Activated naive CD8-positive, alpha-beta T cell treated with anti-CD3 and anti-CD28 coated beads, Interleukin-2, amount 50 U/mL, for 24 hours (primary cell): ENCODE results near the gene ATXN7L1.

ENCODE experiments used
- ATAC-seq: fragments of 150-1000 bp; cut with Tn5 transposase; one replicate; pipeline ENCODE4 v1.10.0; 2021
- DNase-seq: peaks from one replicate; pipeline ENCODE4 v3.0.0; 2021
- H3K27ac Mint-ChIP-seq: one replicate; pipeline ENCODE4 v1.8.0; 2021; ENCODE audit warnings: mild to moderate bottlenecking, mixed read lengths
- H3K27me3 Mint-ChIP-seq: one replicate; pipeline ENCODE4 v1.8.0; 2021; ENCODE audit warnings: mixed read lengths
- H3K36me3 Mint-ChIP-seq: one replicate; pipeline ENCODE4 v1.8.0; 2021; ENCODE audit warnings: low read depth, mixed read lengths
- H3K4me1 Mint-ChIP-seq: one replicate; pipeline ENCODE4 v1.8.0; 2021; ENCODE audit warnings: mixed read lengths
- H3K4me3 Mint-ChIP-seq: one replicate; pipeline ENCODE4 v1.8.0; 2021; ENCODE audit warnings: mild to moderate bottlenecking, moderate library complexity, mixed read lengths
- H3K9me3 Mint-ChIP-seq: one replicate; pipeline ENCODE4 v1.8.0; 2021; ENCODE audit warnings: mixed read lengths

Gene ATXN7L1

DNA sequence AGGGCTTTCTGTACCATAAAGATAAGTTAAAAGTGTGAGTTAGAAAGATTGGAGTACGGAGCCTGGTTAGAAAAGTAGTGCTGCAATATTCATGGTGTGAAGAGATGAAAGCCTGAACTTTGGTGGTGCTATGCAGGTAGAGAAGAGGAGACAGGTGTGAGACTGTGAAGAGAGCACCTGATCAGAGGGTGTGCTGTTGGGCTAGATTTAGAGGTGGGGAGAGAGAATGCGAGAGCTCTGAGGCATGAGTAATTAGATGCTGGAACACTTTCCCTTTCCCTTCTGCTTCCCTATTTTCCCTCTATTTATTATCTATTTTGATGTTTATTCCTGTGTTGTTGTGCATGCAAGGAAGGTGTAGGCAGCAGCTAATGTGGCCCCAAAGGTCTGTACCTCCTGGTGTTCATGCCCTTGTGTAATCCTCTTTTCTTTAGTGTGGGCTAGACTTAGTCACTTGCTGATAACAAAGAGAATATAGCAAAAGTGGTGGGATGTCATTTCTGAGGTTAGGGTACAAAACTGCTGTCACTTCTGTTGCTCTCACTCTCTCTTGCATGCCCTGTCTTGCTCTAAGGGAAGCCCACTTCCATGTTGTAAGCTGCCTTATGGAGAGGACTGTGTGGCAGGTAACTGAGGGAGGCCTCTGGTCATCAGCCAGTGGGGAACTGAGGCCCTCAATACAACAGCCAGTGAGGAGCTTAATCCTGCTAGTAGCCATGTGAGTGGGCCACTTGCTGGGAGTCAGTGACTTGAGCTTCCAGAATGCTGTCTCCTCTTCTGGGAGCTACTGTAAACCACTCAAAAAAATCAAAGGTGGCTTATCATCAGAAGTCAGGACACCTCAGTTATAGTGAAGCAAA lies 2.6 kb upstream of the ATXN7L1 start:
- no peaks in the 10 kb centered on the region for H3K9me3 Mint-ChIP-seq
- peaks cover 2% of the 10 kb centered on the region for H3K36me3 Mint-ChIP-seq
- peaks cover 41% of the 10 kb centered on the region for H3K4me1 Mint-ChIP-seq
- ATAC-seq, result peak; percentile 13
- H3K4me3 Mint-ChIP-seq, result no peak overlapping the region
- no peak for DNase-seq
- peaks cover 14% of the 10 kb centered on the region for H3K27me3 Mint-ChIP-seq
- H3K27ac Mint-ChIP-seq, result no peak overlapping the region

DNA sequence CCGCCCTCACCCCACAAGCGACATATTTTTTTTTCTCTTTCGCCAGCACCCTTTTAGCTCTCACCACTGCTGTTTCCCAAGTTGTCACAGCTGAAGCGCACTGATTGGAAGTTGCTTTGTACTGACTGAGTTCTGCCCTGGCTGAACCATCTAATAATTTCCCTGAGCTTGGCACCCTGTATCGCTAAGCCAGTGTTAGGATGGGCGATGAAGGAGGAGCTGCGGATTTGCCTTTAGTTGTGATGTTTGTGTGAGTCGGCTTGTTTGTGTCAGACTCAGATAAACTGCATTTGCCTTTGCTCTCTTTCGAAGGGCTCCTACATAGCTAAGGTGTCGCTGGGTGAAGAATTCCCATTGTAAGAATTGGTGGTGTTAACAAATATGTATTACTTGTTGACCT lies 1.3 kb upstream of the ATXN7L1 start:
- Mint-ChIP-seq H3K9me3 (no peaks in the 10 kb centered on the region), H3K36me3 (peaks cover 2% of the 10 kb centered on the region), H3K27me3 (peaks cover 14% of the 10 kb centered on the region), H3K4me1 (peaks cover 49% of the 10 kb centered on the region), H3K27ac (no peak overlapping the region), H3K4me3 (peak overlapping the region; percentile 71)
- no peak for DNase-seq
- no peak for ATAC-seq

DNA sequence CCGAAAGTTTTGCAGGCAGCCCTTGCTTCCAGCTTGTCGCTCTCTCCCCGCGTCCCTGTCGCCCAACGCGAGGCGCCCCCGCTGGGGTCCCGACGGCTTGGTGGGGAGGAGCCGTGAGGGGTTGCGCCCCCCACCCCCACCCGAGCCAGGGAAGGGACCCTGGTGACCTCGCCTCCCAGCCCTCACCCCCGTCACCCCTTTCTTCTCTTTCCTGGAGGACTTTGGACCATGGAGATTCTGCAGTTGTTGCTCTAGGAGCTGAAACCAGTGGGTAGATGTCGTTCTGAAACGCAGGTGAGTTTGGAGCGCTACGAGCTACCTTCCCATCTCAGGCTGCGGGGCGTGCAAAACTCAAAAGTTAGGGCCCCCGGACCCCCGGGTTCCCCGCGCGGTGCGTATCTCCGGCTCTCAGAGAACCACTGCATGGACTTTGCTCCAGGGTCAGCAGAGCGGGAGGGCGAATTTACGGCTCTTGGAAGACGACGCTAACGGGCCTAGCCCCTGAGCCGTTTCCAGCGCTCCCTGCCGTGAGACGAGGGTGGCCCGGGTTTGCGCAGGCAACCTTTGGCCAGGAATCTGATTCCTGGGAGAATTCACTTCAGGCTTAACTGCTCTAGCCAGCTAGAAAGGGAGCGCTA lies 684 bp upstream of the ATXN7L1 start:
- no peak overlapping the region for H3K27ac Mint-ChIP-seq
- DNase-seq, result no peak
- H3K36me3 Mint-ChIP-seq, result peaks cover 2% of the 10 kb centered on the region
- peak overlapping the region; percentile 71 for H3K4me3 Mint-ChIP-seq
- ATAC-seq, result no peak
- no peaks in the 10 kb centered on the region for H3K9me3 Mint-ChIP-seq
- H3K27me3 Mint-ChIP-seq, result peaks cover 14% of the 10 kb centered on the region
- peaks cover 53% of the 10 kb centered on the region for H3K4me1 Mint-ChIP-seq

DNA sequence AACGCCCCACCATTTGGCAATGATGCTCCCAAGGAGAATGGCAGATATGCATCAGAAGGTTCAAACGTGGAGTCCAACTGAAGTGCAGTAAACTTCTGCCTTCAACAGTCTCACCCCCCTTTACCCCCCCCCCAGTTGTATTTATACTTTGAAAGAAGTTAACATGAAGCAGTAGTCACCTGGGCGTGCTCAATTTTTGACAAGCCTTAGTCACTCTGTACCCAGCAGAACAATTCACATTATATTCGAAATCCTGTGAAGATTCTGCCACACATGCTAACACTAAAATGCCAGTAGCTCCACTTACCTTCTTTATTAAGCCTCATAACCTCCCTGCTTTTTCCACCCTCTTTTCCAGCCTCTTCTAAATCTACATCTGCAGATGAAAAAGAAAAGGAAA lies 894 bp downstream of the ATXN7L1 start:
- Mint-ChIP-seq H3K27me3 (peaks cover 14% of the 10 kb centered on the region), H3K4me1 (peaks cover 53% of the 10 kb centered on the region), H3K27ac (no peak overlapping the region), H3K4me3 (peak overlapping the region; percentile 91), H3K36me3 (peaks cover 2% of the 10 kb centered on the region), H3K9me3 (no peaks in the 10 kb centered on the region)
- ATAC-seq, result no peak
- no peak for DNase-seq

DNA sequence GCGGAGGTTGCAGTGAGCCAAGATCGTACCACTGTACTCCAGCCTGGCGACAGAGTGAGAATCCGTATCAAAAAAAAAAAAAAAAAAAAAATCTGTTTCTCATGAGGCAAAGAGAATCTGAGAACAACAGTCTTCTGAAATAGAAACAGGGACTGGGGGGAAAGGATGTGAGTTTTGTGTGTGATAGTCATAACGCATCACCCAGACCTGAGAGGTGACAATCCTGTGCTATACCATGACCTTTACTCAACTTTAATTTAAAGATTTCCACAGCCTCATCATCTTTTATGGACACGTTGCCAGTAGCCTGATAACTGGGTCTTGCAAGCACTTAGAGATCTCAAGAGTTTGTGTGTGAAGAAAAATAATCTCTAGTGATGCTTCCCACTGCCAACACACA lies 2.3 kb downstream of the ATXN7L1 start:
- ATAC-seq (peak; percentile 67), DNase-seq (no peak)
- Mint-ChIP-seq H3K27ac (peak overlapping the region; percentile 36), H3K36me3 (peaks cover 2% of the 10 kb centered on the region), H3K4me3 (peak overlapping the region; percentile 8), H3K4me1 (peaks cover 51% of the 10 kb centered on the region), H3K27me3 (peaks cover 14% of the 10 kb centered on the region), H3K9me3 (no peaks in the 10 kb centered on the region)

DNA sequence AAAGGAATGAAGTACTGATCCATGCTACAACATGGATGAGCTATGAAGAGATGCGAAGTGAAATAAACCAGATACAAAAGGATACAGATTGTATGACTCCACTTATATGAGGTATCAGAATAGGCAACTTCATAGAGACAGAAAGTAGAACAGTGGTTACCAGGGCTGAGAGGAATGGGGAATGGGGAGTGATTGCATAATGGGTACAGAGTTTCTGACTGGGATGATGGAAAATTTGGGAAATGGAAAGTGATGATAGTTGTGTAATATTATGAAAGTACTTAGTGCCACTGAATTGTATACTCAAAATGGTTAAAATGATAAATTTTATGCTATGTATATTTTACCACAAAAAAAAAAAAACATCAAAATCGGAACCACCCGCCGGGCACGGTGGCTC lies 3.9 kb downstream of the ATXN7L1 start:
- Mint-ChIP-seq H3K4me3 (no peak overlapping the region), H3K36me3 (peaks cover 2% of the 10 kb centered on the region), H3K9me3 (no peaks in the 10 kb centered on the region), H3K27me3 (peaks cover 2% of the 10 kb centered on the region), H3K27ac (no peak overlapping the region), H3K4me1 (peaks cover 37% of the 10 kb centered on the region)
- ATAC-seq, result no peak
- no peak for DNase-seq

DNA sequence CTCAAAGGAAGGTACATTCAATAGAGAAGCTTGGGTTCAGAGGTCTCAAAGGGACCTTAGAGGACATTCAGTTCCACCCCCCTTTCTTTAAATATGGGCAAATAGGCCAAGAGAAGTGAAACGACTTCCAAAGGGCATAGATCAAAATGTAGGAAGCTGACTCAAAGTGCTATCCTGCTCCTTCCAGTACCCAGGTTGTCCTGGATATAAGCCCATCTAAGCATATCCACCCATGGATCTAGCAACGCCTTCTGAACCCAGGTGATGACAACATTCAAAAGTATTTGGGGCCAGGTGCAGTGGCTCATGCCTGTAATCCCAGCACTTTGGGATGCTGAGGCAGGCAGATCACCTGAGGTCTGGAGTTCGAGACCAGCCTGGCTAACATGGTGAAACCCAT lies 5.3 kb downstream of the ATXN7L1 start:
- Mint-ChIP-seq H3K4me3 (no peak overlapping the region), H3K4me1 (peaks cover 34% of the 10 kb centered on the region), H3K36me3 (peaks cover 2% of the 10 kb centered on the region), H3K9me3 (no peaks in the 10 kb centered on the region), H3K27me3 (no peaks in the 10 kb centered on the region), H3K27ac (no peak overlapping the region)
- DNase-seq (no peak), ATAC-seq (no peak)

DNA sequence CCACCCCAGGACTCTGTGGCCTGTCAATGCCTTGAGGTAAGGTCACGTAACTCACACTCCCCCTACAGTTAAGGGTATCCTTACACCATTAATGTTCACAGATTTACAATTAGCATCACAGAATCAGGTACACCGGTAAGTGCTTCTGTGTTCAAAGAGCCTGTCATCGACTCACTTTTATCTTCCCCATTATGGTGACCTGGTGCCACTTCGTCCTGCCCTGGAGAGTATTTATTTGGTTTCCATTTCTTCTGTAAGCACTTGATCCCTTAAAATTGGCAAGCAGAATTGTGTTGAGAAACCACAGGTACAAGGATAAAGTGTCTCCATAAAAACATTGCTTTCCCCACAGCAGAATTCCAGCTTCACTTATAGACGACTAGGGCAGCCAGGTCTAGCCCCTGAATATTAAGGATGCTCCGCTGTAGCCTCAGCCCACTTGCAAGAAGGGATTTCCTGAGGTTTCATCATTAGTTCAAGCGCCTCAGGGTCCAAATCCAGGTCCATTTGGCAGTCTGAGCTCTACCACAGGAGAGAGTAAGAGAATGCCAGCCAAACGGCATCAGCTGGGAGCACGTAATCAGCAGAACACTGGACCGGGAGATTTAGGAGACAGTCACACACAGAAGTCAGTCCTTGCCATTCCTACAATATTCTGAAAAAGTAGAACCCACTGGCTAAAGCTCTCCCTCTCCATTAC lies 10.1 kb downstream of the ATXN7L1 start:
- DNase-seq (no peak), ATAC-seq (no peak)
- no peaks in the 10 kb centered on the region for H3K9me3 Mint-ChIP-seq
- no peak overlapping the region for H3K4me3 Mint-ChIP-seq
- no peaks in the 10 kb centered on the region for H3K27me3 Mint-ChIP-seq
- H3K4me1 Mint-ChIP-seq, result no peaks in the 10 kb centered on the region
- H3K27ac Mint-ChIP-seq, result no peak overlapping the region
- no peaks in the 10 kb centered on the region for H3K36me3 Mint-ChIP-seq

DNA sequence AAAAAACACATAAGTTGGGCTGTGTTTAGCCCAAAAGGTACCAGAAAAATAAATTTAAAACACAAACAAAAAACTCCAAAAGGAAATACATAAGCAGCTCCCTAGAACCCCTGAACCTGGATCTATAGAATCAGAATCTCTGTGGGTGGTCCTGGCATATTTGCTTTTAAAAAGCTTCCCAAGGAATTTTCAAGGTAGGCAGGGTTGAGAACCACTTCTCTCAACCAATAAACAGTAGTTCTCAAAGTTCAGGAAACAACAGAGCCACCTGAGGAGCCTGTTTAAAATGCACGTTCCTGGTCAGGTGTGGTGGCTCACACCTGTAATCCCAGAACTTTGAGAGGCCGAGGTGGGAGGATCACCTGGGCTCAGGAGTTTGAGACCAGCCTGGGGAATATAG lies 12.5 kb downstream of the ATXN7L1 start:
- no peak overlapping the region for H3K4me3 Mint-ChIP-seq
- no peaks in the 10 kb centered on the region for H3K27me3 Mint-ChIP-seq
- no peaks in the 10 kb centered on the region for H3K9me3 Mint-ChIP-seq
- no peak for DNase-seq
- no peaks in the 10 kb centered on the region for H3K4me1 Mint-ChIP-seq
- H3K36me3 Mint-ChIP-seq, result no peaks in the 10 kb centered on the region
- H3K27ac Mint-ChIP-seq, result no peak overlapping the region
- ATAC-seq, result no peak

DNA sequence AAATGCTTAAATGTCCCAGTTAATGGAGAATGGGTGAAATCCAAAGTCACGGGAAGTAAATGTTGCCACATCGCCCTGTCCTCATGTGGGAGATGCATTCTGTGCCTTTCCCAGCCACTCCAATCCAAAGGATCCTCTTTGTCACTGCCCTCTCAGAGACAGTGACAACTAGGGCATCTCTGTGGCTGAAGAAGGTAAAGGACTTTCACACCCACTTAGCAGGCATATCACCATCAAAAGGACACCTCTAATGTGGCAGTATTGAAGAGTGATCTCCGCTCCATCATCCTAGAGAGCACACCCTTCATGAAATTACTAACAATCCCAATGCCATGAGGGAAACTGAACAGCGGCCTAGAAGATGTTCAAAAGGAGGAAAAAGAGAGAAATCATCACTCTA lies 13.6 kb downstream of the ATXN7L1 start:
- Mint-ChIP-seq H3K4me3 (no peak overlapping the region), H3K4me1 (peaks cover 7% of the 10 kb centered on the region), H3K27me3 (no peaks in the 10 kb centered on the region), H3K9me3 (no peaks in the 10 kb centered on the region), H3K27ac (no peak overlapping the region), H3K36me3 (no peaks in the 10 kb centered on the region)
- no peak for DNase-seq
- no peak for ATAC-seq

DNA sequence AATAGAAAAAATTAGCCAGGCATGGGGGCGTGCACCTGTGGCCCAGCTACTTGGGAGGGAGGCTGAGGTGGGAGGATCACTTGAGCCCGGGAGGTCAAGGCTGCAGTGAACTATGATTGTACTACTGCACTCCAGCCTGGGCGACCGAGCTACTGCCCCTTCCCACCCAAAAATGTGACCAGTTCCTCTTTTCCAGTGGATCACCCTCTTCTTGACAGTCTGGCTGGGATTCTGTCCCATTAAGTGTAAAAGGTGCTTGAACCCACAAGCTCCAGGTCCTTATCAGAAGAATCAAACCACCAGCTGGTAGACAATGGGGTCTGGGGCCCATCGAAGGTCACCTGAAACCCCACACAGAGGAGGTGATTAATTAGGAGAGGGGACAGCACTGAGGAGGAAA lies 14.1 kb downstream of the ATXN7L1 start:
- no peak overlapping the region for H3K27ac Mint-ChIP-seq

DNA sequence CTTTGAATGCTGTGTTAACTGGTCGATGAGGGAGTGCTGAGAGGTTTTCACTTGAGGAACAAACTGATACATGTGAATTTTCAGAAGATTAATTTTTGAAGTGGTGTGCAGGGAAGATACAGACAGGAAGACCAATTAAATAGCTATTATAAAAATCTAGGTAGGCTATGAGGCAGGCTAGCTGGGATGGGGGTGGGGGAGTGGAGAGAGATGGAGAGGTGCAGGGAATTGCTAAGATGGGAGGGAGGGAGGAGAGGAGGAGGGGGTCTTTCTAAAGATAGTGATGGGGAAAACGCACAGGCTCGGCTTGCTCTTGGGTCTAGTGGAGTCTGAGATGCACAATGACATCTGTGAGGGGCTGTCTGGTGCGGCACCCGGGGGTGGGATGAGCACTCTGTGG lies 15.2 kb downstream of the ATXN7L1 start:
- H3K4me3 Mint-ChIP-seq, result no peak overlapping the region
- DNase-seq (no peak), ATAC-seq (no peak)
- H3K36me3 Mint-ChIP-seq, result no peaks in the 10 kb centered on the region
- H3K27ac Mint-ChIP-seq, result no peak overlapping the region
- peaks cover 17% of the 10 kb centered on the region for H3K4me1 Mint-ChIP-seq
- no peaks in the 10 kb centered on the region for H3K9me3 Mint-ChIP-seq
- H3K27me3 Mint-ChIP-seq, result no peaks in the 10 kb centered on the region

More for the DNA sequence above, 14.1 kb downstream of the ATXN7L1 start:
- Mint-ChIP-seq H3K9me3 (no peaks in the 10 kb centered on the region), H3K4me1 (peaks cover 12% of the 10 kb centered on the region), H3K36me3 (no peaks in the 10 kb centered on the region), H3K27me3 (no peaks in the 10 kb centered on the region), H3K4me3 (no peak overlapping the region)
- no peak for ATAC-seq
- DNase-seq, result no peak

DNA sequence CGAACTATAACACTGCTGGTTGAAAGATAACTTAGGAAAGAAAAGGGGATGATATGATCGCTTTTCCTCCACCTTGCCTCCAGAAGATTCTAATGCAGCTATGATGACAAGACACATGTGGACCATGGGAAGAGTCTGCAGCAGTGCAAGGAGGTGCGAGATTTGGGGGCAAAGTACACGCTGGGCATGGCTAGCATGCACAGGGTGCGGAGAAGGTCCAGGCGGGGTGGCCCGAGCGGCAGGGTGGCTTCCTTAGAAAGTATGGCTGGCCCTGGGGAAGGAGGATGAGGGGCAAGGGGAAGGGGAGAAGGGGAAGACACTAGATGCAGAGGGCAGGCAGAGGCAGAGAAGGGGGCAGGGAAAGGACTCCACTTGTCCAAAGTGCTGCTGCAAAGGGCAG lies 15.6 kb downstream of the ATXN7L1 start:
- H3K27ac Mint-ChIP-seq, result no peak overlapping the region
- ATAC-seq, result no peak
- DNase-seq, result no peak
- H3K36me3 Mint-ChIP-seq, result no peaks in the 10 kb centered on the region
- no peaks in the 10 kb centered on the region for H3K9me3 Mint-ChIP-seq
- H3K4me1 Mint-ChIP-seq, result peaks cover 17% of the 10 kb centered on the region
- H3K4me3 Mint-ChIP-seq, result no peak overlapping the region
- no peaks in the 10 kb centered on the region for H3K27me3 Mint-ChIP-seq

DNA sequence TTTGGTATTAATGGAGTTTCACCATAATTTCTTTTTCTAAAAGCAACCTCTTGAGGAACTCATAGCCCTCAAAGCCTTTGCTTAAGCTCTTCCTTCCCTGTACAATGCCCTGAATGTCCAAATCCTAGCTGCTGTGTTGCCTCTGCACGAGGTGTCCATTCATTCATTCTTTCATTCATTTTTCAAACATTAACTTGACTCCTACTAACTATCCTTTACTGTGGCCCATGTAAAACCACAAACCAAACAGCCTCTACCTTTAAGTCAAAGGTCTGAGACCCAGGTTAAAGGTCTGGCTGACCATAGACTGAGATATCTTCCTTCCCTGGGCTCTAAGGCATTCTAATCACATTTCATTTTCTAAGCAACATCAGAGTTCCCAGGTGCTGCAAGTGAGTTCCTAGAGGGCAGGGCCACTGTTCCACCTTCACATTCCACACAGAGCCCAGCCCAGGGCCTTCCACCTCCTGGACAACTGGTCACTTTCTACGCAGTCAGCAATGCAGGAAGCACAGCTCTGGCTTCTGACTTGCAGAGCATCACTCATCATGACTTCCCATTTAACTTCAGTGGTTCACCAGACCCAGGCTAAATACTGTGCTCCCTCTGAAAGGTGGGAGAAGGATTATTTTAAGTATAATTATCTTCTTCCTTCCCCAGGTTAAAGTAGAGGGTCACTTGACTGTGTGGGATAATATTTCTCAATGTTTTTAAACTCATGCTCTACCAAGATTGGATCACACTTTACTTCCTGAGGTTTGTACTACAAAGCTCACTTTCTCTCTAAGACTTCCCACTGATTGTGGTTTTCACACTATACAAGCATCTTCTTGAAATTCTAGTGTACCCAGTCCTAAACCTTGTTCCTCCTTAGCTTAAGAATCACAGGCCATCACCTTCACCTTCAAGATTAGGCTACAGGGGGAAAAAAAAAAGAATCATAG lies 19.1 kb downstream of the ATXN7L1 start:
- H3K27me3 Mint-ChIP-seq, result no peaks in the 10 kb centered on the region
- DNase-seq (no peak), ATAC-seq (peak; percentile 57)
- H3K36me3 Mint-ChIP-seq, result no peaks in the 10 kb centered on the region
- no peaks in the 10 kb centered on the region for H3K9me3 Mint-ChIP-seq
- no peak overlapping the region for H3K4me3 Mint-ChIP-seq
- peaks cover 29% of the 10 kb centered on the region for H3K4me1 Mint-ChIP-seq
- H3K27ac Mint-ChIP-seq, result no peak overlapping the region
